Daoy (cell line): ENCODE results near the gene GPX4. TPM values are rescaled to one million over a fixed set of nuclear protein-coding genes. Genes with fewer than 3 reads are reported as not detected.

Experiments
- DNase-seq: peaks from one replicate; pipeline ENCODE4 v3.0.0-alpha.2; 2015; ENCODE audit warnings: low read depth
- total RNA-seq: library from RNA; depleted of rRNA; stranded (reverse); fragments of >200 nt; shearing (Covaris generic); gene quantifications from 2 replicates; pipeline ENCODE4 v1.2.3, GENCODE V29; 2014

GPX4 gene
- total RNA-seq, 1 experiment from 2014 or later = 373 TPM

DNA sequence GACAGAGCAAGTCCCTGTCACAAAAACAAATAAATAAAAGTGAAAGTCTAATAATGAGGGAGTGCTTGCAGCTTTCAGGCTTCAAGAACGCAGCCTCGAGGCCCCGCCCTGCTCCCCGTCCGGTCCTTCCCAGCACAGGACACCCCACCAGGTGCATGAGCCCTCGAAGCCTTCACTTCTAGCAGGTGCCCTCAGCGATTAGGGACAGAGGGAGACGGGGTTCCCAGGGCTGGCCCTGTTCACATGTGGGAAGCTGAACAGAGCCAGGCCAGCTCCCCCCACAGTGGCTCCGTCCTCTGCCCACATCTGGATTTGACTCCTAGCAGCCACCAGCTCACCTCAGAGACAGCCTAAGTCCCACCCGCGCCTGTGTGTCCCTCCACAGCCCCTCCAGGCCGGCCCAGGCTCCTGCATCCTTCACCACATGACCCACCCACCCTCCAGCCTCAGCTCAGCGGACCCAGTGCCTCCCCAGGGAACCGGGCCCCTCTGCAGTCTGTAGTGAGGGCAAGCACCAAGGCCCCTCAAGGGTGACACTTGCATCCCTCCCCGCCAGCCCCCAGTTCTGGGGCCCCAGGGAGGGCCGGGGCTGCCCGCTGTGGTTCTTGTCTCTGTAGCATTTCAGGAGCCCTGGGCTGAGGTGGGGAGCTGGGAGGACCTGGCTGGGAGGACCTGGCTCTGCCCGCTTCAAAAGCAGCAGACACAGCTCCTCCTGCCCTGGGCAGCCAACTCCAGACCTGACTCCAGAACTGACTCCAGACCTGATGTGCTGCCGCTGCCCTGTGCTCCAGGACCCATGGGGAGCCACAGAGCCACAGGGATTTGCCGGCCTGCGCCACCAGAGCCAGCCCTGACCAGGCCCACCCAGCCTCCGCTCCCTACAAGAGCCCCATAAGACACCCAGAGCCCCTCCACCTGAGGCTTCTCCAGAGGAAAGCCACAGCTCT, 27.2 kb downstream of the GPX4 start:
- no peak for DNase-seq

DNA sequence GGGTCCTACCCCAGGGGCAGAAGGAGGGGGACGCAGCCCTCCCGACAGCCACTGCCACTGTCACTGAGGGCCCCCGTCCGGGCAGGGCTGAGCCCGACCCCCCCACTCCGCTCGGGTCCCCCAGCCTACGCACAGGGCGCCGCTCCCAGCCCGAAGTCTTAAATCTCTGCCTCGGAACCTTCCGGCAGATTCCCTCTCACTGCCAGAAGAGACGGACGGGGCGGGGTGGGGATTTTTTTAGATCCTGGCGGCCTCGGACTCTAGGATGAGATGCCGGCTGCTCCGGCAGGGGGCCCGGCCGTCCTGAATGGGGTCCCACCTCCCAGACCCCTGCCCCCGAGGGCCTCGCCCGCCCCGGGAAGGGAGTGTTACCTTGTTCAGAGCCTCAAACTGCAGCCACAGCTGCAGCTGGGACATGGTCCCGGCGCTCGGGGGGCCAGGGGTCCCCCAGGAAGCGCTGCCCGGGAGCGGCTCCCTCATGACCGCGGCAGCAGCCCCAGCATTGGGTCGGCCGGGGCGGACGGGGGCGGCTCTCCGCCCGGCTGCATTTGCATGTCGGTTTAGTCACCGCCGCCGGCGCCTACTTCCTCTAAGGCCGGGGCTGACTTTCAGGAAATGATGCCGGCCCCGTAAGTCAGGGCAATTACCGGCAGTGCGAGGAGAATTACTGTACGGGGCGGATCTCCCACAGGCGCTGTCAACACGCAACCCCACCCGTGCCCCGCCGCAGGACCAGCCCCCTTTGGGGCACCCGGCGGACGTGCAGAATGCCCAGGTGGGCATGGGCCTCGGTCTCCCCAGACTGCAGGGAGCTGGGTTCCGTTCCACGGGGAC, 28.1 kb downstream of the GPX4 start:
- peak; percentile 92 for DNase-seq

DNA sequence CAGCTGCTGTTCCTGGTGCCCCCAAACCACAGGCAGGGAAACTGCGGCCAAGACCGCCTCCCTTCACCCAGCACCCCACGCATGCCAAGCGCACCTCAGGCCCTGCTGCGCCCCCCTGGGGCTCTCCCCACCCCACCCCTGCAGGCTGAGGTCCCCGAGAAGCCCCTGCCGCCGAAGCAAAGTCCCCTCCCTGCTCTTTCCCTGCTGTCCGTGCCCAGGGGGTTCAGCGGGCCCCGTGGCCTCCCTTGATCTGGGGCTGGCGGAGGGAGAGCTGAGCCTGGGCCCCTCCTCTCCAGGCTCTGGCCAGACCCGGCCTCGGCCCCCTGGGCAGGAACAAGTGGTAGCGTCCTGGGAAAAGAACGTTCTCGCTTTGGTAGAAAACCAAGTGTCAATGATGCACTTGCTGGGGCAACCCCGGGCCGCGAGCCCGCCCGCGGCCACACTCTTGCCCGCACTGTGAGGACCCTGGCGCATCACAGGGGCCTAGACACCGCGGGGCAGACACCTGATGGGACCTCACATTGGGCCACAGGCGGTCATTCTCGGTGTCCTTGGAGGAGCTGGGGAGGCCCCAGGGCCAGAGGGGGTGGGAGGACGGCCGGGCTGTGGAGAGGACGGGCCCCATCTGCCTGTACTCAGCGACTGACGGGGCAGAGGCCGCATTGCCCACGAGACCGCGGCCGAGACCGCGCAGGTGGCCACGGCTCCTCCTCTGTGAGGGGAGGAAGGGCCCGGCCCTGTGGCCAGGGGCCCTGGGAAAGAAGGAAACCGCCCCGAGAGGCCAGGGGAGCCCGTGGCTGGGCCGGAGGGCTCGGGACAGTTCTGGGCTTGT, 29.0 kb downstream of the GPX4 start:
- DNase-seq = no peak

DNA sequence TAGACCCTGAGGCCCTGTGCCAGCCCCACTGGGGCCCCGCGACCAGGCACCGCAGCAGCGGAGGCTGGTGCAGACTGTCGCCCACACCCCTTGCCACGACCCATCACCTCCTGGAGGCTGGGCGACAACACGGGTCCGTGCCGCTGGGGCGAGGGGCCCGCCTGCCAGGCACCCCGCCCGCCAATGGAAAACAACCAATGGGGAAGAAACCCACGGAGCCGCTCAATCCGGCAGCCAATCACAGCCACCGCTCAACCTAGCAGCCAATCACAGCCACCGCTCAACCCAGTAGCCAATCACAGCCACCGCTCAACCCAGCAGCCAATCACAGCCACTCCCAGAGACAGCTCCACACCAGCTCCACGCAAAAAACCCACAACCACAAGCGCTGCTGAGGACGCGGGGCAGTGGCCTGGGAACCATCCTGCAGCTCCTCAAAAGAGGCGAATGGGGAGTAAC, 29.7 kb downstream of the GPX4 start:
- DNase-seq = no peak

DNA sequence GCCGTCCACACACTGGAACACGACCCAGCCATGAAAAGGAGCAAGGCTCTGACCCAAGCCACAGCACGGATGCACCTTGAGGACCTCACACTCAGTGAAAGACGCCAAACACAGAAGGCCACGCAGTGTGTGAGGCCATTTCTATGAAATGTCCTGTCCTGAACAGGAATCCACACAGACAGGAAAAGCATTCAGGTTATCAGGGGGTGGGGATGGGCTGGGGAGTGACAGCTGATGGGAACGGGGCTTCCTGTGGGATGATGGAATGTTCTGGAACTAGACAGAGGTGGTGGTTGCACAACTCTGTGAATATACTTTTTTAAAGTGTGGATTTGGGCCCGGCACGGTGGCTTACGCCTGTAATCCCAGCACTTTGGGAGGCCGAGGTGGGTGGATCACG, 30.6 kb downstream of the GPX4 start:
- DNase-seq = no peak

DNA sequence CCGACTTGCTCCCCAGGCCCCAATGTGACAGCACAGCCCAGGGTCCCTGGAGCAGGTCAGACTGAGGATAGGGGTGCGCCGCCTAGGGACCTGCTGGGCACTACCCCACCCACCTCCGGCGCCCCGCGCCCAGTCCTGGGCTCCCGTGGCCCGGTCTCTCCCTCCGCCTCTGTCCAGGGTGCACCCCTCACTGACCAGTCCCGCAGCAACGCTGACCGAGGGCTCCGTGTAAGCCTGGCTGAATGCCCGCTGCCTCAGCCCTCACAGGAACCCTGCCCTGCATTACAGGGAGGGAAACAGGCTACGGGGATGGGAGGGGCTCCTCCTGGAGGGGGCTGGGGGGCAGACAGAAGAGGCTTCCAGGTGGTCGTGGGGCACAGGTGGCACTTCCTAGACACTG, 31.7 kb downstream of the GPX4 start:
- DNase-seq = no peak

DNA sequence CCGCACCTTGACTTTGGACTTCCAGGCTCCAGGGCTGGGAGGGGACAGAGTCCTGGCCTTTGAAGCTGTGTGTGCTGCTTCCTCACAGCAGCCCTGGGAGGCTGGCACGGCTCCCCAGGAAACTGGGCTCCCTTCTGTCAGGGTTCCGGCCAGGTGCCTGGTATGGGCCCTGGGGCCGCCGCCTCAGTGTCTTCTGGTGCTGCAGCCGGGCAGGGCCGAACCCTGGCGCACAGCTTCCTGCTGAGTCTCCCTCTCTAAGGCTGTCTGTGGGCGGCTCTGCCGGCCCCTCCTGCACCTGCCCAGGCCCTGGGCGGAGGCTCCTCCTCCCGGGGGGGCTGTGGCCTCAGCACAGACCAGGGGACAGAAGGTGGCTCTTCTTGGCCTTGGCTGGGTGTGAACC, 32.4 kb downstream of the GPX4 start:
- no peak for DNase-seq

DNA sequence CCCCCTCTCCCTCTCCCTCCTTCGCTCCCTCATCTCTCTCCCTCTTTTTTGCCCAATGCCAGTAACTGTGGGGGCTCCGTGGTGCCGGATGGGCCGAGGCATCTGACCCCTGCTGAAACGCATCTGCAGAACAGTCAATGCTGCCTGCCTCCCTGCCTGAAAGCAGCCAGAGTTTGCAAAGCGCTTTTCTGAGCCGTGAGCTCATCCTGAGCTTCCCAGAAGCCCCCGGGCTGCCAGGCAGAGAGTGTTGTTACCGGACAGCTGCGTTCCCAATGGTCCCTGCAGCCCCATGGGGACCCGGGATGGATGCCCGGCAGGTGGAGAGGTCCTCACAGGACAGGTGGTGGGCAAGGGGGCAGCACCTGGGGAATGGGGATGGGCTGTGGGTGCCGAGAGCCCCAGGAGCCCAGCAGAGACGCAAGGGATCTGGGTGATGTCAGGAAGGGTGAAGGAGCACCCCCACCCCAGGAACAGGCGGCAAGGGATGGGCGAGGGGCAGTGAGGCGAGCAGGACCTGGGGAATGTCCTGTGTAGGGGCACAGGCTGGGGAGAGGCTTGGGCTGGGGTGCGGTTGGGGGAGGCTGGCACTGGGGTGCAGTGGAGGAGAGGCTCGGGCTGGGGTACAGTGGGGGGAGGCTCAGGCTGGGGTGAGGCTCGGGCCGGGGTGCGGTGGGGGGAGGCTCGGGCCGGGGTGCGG, 33.0 kb downstream of the GPX4 start:
- no peak for DNase-seq

DNA sequence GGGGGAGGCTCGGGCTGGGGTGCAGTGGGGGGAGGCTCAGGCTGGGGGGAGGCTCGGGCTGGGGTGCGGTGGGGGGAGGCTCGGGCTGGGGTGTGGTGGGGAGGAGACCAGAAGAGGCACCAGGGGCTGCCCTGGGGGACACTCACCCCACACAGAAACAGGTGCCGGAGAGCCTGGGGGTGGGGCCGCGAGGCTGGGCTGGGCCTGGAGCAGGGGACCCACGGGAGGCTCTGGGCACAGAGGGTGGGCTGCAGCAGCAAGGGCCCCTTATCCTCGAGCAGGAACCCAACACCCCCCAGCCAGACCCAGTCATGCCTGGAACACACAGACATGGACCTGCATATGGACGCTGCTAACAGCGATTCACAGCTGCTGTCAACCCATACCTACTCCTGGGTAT, 34.3 kb downstream of the GPX4 start:
- no peak for DNase-seq

DNA sequence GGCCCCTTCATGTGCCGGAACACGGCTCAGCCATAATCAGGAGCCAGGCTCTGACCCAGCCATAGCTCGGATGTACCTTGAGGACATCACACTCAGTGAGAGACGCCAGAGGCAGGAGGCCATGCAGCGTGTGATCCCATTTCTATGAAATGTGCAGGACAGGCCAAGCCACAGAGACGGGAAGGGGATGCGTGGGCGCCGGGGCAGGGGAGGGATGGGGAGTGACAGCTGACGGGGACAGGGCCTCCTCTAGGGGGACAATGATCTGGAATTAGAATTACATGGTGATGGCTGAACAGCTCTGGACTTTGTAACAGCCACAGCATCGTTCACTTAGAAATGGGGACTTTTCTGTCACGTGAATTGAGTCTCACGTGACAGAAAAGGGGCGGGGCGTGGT, 35.3 kb downstream of the GPX4 start:
- DNase-seq = no peak

DNA sequence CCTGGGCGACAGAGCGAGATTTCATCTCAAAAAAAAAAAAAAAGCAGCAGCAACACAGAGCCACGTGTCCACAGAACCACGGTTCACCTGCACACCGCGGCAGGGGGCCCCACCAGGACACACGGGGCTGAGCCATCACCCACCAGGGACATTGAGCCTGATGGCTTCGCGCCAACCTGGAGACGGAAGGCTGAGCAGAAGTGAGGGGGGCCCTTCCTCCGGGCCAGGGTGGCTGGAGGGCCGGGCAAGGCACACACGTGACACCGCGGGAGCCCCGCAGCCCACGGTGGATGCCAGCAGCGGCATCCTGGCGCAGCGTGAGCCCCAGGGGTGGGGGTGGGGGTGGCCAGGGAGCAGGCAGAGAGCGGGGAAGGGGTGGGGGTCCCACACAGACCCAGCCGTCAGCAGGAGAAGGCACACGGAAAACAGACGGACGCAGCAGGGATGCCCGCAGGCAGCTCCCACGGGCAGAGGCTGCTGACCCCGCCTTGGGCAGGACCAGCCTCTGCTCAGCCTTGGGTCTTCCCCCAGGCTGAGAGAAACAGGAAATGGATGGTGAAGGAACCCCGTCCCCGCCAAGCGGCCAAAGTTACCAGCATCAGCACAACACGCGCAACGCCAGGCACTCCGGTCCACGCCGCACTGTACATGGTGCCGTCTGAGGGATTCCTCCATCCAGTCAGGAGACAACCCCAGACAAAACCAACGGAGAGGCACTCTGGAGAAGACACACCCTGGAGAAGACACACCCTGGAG, 36.7 kb downstream of the GPX4 start:
- no peak for DNase-seq

DNA sequence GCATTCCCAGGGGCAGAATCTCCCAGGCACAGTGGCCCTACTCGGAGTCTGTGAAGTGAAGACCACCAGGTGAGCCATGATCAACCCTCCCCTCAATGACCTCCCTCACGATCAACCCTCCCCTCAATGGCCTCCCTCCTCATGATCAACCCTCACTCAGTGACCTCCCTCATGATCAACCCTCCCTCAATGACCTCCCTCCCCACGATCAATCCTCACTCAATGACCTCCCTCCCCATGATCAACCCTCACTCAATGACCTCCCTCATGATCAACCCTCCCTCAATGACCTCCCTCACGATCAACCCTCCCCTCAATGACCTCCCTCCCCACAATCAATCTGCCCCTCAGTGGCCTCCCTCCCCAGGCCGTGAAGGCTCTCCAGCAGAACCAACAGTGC, 38.1 kb downstream of the GPX4 start:
- no peak for DNase-seq

DNA sequence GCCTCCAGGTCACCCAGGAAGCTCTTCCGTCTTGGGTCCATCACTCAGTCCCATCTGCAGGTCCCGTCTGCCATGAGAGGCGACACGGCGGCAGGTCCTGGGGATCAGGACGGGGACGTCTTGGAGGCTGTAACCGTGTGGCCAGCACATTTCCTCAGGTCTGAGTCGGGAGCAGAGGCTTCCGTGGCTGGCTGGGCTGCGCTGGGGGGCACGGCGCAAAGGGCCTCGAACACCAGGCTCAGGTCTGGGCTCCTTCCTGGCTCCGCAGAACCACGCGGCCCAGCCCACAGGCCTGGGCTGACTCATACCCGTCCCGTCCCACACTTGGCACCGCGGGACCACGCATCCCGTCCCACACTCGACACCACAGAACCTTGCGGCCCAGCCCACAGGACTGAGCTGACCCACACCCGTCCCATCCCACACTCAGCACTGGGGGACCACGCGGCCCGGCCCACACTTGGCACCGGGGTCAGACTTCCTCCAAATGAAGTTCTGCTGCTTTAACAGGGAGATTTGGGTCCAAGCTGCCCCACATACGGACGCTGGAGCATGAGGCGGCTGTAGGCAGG, 40.1 kb downstream of the GPX4 start:
- no peak for DNase-seq

DNA sequence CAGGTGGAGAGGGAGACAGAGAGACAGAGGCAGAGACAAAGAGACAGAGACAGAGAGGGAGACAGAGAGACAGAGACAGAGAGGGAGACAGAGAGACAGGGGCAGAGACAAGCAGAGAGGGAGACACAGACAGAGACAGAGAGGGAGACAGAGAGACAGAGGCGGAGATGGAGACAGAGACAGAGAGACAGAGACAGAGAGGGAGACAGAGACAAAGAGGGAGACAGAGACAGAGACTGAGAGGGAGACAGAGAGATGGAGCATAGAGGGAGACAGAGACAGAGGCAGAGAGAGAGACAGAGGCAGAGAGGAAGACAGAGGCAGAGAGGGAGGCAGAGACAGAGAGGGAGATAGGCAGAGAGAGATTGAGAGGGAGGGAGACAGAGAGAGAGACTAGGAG, 40.9 kb downstream of the GPX4 start:
- DNase-seq = no peak

DNA sequence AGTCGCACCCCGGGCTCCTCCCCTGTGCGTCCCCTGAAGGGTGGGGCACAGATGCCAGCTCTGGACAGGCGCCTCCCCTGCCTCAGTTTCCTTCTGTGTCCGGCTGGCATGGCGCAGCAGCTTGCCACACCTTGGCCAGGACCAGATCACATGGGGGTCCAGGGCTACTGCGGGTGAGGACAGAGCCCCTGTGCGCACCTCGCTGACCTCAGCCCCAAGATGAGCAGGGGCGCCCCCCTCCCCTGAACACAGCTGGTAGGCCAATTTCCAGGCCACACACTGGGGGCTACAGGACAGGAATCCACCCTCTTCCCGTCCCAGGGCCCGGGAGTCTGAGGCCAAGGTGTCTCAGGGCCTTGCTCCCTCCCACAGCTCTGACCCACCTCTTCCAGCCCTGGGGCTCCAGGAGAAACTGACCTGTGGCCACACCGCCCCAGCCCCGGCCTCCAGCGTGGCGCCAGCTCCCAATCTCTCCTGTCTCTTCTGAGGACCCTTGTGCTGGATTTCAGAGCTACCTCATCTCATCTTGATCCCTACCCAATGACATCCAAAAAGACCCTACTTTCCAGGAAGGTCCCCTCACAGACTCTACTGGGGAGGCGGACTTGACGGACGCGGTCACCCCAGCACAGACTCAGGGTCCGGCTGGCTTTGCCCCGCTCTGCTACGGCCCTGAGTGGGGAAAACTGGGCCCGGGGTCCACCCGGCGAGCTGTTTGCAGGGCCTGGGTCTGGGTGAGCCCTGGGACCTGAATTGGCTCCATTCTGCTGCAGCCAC, 42.0 kb downstream of the GPX4 start:
- DNase-seq = no peak

DNA sequence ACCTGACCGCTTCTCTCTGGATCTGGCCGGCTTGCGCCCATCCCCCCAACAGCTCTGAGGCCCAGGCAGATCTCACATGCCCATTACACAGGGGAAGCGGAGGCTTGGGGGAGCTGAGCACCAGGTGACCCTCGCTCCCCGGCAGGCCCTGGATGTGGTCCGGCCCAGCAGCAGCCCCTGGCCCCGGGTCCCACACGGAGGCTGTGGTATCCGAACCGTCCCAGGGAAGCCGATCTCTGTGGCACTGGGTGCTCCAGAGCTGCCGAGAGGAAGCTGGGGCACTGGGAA, 42.6 kb downstream of the GPX4 start:
- no peak for DNase-seq

DNA sequence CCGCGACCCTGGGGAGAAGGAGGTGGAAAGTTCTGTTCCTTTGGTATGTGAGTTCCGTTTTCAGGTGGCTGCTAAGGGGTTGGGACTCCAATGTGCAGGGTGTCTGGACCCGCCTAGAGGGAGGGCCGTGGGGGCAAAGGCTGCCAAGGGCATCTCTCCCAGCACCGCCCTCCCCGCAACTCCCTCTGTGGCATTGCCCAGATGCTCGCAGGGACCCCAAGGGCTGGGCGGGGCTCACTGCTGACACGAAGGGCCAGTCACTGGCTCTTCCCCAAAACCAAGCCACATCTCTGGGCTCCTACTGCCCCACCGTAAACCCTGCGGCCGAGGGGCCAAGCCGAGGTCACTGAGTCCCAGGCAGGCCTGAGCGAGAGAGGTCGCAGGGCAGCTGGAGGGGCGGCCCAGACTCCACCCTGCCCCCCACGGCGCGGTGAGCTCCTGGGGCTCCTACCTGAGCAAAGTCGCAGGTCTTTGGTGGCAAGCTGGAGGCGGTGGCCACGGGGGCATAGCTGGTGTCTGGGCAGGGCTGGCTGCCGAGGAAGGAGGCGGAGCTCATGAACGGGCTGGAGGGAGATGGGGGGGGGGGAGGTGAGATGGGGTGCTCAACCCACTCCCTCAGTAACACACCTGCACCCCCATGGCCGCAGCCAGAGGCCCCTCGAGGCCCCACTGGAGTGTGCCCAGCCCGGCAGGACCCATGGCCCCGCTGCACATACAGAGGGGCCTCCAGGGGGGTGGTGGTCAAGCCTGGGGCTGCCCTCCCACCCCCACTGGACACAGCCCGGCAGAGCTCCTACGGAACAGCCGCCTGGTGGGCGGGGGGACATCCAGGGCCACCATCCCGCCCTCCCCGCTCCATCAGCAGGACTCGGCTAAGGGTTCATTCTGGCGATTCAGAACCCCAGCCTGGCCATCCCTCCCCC, 43.3 kb downstream of the GPX4 start:
- DNase-seq = no peak

DNA sequence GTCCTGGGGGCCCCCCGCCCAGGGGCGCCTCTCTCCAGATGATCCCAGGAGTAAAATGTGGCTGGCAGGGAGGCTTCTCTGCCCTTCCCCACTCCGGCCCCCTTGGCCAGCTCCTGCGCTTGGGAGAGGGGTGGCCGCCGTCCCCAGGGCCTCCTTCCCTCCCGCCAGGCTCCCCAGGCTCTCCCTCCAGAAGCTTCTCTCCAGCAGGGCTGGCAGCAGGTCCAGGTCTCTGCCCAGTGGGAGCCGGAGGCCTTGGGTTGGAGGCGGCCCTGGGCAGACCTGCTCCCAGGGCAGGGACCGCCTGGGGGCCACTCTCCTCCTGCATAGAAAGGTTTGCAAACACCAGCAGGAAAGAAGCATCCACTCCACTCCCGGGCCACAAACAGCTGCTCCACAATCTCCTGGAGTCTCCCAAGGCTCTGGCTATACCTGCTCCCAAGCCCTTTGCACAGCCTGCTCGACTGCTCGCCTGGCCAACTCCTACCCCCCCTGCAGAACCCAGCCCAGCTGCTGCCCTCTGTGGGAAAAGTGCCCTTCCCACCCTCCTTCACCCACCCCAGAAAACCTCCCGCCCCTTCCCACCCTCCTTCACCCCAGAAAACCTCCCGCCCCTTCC, 44.2 kb downstream of the GPX4 start:
- no peak for DNase-seq
